GM10248 (cell line): ENCODE measurements around the gene RNF26.

ENCODE experiments used
- CTCF ChIA-PET: fragments of 300-600 bp; sonication (Branson Sonifier 250); formaldehyde crosslinking; extraction: SDS; loops from one replicate; lab custom pipeline; 2021; ENCODE audit warnings: antibody characterized with exemption; lab: Yijun Ruan, JAX
- POLR2A ChIA-PET: fragments of 350-650 bp; sonication (Branson Sonifier 250); formaldehyde crosslinking; extraction: SDS; loops from one replicate; lab custom pipeline; 2020; ENCODE audit warnings: antibody characterized with exemption; lab: Yijun Ruan, JAX
- DNase-seq: peaks from one replicate; pipeline ENCODE4 v3.0.0; 2012; ENCODE audit errors: extremely low spot score
- TF ChIP-seq, protein P1 (sequence below): IDR thresholded peaks from 2 replicates; pipeline ENCODE4 v1.5.1; 2012; ENCODE audit warnings: mild to moderate bottlenecking, low read depth; ENCODE audit errors: extremely low read depth, missing control alignments, control extremely low read depth

Gene RNF26

DNA sequence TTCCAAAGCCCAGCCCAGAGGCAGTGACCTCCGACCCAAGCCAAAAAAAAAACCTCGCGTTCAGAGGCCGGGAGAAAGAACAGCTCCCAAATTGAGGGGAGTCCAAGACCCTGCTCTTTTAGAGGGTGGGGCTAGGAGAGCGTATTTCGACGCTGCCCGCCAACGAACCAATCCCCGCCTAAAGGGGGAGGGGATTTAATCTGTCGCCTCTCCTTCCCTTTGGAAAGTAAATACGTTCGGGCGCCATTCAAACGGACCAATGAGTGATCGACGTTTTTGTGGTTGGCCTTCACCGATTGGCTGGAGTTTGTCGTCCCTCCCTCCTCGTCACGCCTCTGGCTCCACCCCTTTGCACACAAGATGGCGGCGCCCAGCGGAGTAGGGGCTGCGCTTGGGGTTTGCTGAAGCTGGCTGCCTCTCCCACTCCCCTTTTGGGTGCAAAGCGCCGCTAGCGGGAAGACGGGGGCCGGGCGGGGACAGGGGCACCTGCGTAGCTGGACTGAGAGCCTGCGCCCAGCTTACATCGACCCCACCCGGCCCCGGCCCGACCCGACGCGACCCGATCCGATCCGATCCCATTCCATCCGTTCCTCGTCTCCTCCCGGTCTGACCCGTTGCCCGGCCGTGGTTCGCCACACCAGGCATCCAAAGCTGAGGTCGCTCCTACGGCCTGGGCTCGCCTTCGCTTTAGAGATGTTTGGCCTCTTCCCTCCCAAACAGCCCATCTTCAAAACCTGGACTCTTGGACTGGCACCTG, at the start of gene RNF26:
TSS of gene RNF26 (plus strand) at position 354 of the 757 bp plus-strand sequence. CDS start 596 bp downstream, outside the sequence.
- ChIA-PET POLR2A (no interaction called here), CTCF (interaction anchor here (0.9 to 6.0 kb wide), 2 partner anchors 12 to 22 kb away, joined by 3 to 69 read pairs; no protein-coding TSS in a partner anchor)
- TF ChIP-seq, protein P1, sequence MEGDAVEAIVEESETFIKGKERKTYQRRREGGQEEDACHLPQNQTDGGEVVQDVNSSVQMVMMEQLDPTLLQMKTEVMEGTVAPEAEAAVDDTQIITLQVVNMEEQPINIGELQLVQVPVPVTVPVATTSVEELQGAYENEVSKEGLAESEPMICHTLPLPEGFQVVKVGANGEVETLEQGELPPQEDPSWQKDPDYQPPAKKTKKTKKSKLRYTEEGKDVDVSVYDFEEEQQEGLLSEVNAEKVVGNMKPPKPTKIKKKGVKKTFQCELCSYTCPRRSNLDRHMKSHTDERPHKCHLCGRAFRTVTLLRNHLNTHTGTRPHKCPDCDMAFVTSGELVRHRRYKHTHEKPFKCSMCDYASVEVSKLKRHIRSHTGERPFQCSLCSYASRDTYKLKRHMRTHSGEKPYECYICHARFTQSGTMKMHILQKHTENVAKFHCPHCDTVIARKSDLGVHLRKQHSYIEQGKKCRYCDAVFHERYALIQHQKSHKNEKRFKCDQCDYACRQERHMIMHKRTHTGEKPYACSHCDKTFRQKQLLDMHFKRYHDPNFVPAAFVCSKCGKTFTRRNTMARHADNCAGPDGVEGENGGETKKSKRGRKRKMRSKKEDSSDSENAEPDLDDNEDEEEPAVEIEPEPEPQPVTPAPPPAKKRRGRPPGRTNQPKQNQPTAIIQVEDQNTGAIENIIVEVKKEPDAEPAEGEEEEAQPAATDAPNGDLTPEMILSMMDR, result no peak
- DNase-seq, result peak; percentile 99

GRCh38 chr11:119285431-119285830, 48.9 kb upstream of the RNF26 start:
- ChIA-PET CTCF (interaction anchor here (1.3 to 2.6 kb wide), 10 partner anchors 8 to 137 kb away, joined by 3 to 18 read pairs (median 4); partner anchors contain the start of gene ABCG4), POLR2A (no interaction called here)
- no peak for DNase-seq
- TF ChIP-seq, protein P1, result no peak

DNA sequence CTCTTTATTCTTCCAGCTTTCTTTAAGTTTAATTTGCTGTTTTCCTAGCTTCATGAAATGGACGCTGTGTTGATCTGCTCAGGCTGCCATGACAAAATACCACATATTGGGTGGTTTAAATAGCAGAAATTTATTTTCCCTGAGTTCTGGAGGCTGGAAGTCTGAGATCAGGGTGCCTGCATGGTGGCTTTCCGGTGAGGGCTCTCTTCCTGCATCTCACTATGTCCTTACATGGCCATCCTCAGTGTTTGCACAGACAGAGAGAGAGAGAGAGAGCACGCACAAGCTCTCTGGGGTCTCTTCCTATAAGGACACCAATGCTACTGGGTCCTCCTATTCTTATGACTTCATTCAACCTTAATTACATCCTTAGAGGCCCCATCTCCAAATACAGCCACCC, 46.1 kb upstream of the RNF26 start:
- TF ChIP-seq, protein P1, result no peak
- POLR2A ChIA-PET, result no interaction called here
- DNase-seq, result no peak
- CTCF ChIA-PET, result no interaction called here

DNA sequence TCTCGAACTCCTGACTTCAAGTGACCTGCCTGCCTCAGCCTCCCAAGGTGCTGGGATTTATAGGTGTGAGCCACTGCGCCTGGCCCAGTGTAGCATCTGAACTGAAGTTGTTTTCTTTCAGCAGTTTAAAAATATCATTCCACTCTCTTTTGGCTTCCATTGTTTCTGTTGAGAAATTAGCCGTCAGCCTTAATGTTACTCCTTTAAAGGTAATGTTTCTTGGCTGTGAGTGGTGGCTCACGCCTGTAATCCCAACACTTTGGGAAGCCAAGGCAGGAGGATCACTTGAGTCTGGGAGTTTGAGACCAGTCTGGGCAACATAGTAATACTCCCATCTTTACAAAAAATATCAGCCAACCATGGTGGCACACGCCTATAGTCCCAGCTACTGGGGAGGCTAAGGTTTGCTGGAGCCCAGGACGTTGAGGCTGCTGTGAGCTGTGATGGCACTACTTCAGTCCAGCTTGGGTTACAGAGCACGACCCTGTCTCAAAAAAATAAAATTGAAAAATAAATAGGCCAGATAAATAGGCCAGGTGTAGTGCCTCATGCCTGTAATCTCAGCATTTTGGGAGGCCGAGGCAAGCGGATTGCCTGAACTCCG, 43.3 kb upstream of the RNF26 start:
- TF ChIP-seq, protein P1, result no peak
- DNase-seq, result no peak
- ChIA-PET POLR2A (no interaction called here), CTCF (interaction anchor here (1.0 to 1.9 kb wide), 3 partner anchors 32 to 122 kb away, joined by 3 to 10 read pairs (median 3); no protein-coding TSS in a partner anchor)

DNA sequence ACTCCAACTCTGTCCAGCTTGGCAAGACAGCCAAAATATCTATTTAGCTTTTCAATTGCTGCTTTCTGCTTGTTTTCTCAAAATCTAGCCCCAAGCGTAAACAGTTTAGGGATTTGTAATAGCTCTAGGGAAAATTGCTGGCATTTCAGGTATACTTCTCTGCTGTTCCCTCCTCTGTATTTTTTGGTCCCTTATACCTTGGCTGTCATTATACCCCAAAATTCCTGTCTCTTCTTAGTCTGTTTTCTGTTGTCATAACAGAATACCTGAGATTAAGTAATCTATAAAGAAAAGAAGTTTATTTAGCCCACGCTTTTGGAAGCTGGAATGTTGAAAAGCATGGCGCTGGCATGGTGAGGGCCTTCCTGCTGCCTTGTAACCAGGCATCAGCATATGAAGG, 40.9 kb upstream of the RNF26 start:
- POLR2A ChIA-PET, result no interaction called here
- TF ChIP-seq, protein P1, result no peak
- CTCF ChIA-PET, result interaction anchor here (3.6 kb wide), 1 partner anchor 9 kb away, joined by 18 read pairs; no protein-coding TSS in a partner anchor
- DNase-seq, result no peak

GRCh38 chr11:119295178-119295577, 39.1 kb upstream of the RNF26 start:
- TF ChIP-seq, protein P1, result peak; percentile 21
- POLR2A ChIA-PET, result no interaction called here
- DNase-seq, result no peak
- CTCF ChIA-PET, result interaction anchor here (3.6 kb wide), 1 partner anchor 11 kb away, joined by 18 read pairs; no protein-coding TSS in a partner anchor
